Ovary (tissue), 9 donors: ENCODE results near the gene OTOP3. TPM values are rescaled to one million over a fixed set of nuclear protein-coding genes. Genes with fewer than 3 reads are reported as not detected.

Source experiments
- DNase-seq, 5 donors: peaks; one replicate each; pipeline ENCODE4 v3.0.0-alpha.2; 2019 to 2020
- H3K27ac ChIP-seq, 2 donors: fragments of 200-600 bp; one replicate each; pipeline versions ENCODE4 v1.5.1 to v1.8.0; 2019 to 2022
- H3K27me3 ChIP-seq: fragments of 200-600 bp; one replicate; pipeline ENCODE4 v1.8.0; 2022
- H3K36me3 ChIP-seq: fragments of 200-600 bp; sonication (generic); one replicate; pipeline ENCODE4 v1.5.1; 2019
- H3K4me1 ChIP-seq: one replicate; pipeline ENCODE4 v1.8.1; 2013; ENCODE audit warnings: mild to moderate bottlenecking, moderate library complexity; ENCODE audit not compliant: insufficient read depth
- H3K4me3 ChIP-seq: fragments of 200-600 bp; sonication (generic); one replicate; pipeline ENCODE4 v1.5.1; 2017
- H3K9me3 ChIP-seq, 2 donors: fragments of 200-600 bp in 1 of 2; sonication (generic) in 1 of 2; one replicate each; pipeline versions ENCODE4 v1.5.1 to v1.8.1; 2013 to 2019; ENCODE audit warnings: mild to moderate bottlenecking in 1 of 2, moderate library complexity in 1 of 2
- CTCF ChIP-seq, 3 donors: fragments of 450-650 bp in 2 of 3; fragments of 200-600 bp in 1 of 3; IDR thresholded peaks; one replicate each; pipeline versions ENCODE4 v1.5.1 to v1.8.0; 2016 to 2022; ENCODE audit warnings: antibody characterized with exemption in 3 of 3, mild to moderate bottlenecking in 1 of 3
- EP300 ChIP-seq: sonication (generic); formaldehyde crosslinking; IDR thresholded peaks from one replicate; pipeline ENCODE4 v1.6.1; 2017; ENCODE audit warnings: antibody characterized with exemption
- POLR2A ChIP-seq: fragments of 450-650 bp; IDR thresholded peaks from one replicate; pipeline ENCODE4 v1.6.1; 2017; ENCODE audit warnings: antibody characterized with exemption, mild to moderate bottlenecking, moderate library complexity
- WGBS, 3 donors: extraction: QIAGEN DNeasy Blood & Tissue Kit in 1 of 3; methylation state at CpG; one replicate each; pipeline versions ENCODE4 v1.1.5 to v1.1.7; 2013 to 2017; 5-methylcytosine and 5-hydroxymethylcytosine counted together
- intact Hi-C, 4 donors: fragments of 100-400 bp; cut with DNase I; formaldehyde crosslinking; loops; one replicate each; pipeline versions ENCODE4 v1.11.0 to v1.15.1; 2022 to 2023
- polyA plus RNA-seq, 2 donors: library from polyadenylated mRNA; stranded (reverse); fragments of 200-250 nt in 1 of 2; fragments of 350-450 nt in 1 of 2; fragmentation: Illumina TruSeq in 1 of 2; extraction: RNeasy Lipid Tissue Mini Kit (QIAGEN cat#74804) in 1 of 2; gene quantifications; one replicate each; pipeline ENCODE4 v1.2.3, GENCODE V29; 2013 to 2014
- total RNA-seq, 7 donors: library from RNA; depleted of rRNA in 2 of 7; stranded (reverse); fragments of >200 nt in 2 of 7; fragmentation: NEBNext Ultra II Directional in 3 of 7; extraction: Animal tissue kit (Norgen Biotek cat#: 25700) in 3 of 7; gene quantifications; one replicate each; pipeline versions ENCODE4 v1.1.0 to v1.2.4, GENCODE V29; 2016 to 2023
- donor health status: DM: no; HTN: no; CAD: no; lungs with moderate emphysema.
- donor health status: DM: no; HTN: no; CAD: no.
- donor health status: Bipolar disorder and iron deficiency.
- donor health status: DM: yes; HTN: yes; CAD: no.
- donor health status: DM: no; HTN: no; CAD: no.
- donor health status: DM: yes; HTN: yes; CAD: no.

The OTOP3 gene
- total and polyA plus RNA-seq, 9 donors = not detected

GRCh38 chr17:74921026-74921681, 14.5 kb upstream of the OTOP3 start:
- TF ChIP-seq POLR2A (no peak), EP300 (no peak), CTCF (IDR thresholded peaks at IDR 0.05) (no peak)
- H3K27me3 ChIP-seq = peaks cover 4% of the 10 kb centered on the region
- H3K36me3 ChIP-seq = no peaks in the 10 kb centered on the region
- H3K4me3 ChIP-seq = no peak overlapping the region
- peaks cover 6% of the 10 kb centered on the region for H3K4me1 ChIP-seq
- no peaks in the 10 kb centered on the region for H3K9me3 ChIP-seq
- WGBS, 3 donors = 27 to 36% (median 33%) methylated on average over 18 to 19 of the region's 19 CpGs
- intact Hi-C loops = no loop called here
- peak in 3 of 5 donors; percentile 46 to 70 (median 59) for DNase-seq
- no peak overlapping the region for H3K27ac ChIP-seq

GRCh38 chr17:74921769-74922168, 13.9 kb upstream of the OTOP3 start:
- no peaks in the 10 kb centered on the region for H3K36me3 ChIP-seq
- no peak for DNase-seq
- H3K9me3 ChIP-seq = no peaks in the 10 kb centered on the region
- H3K4me3 ChIP-seq = no peak overlapping the region
- intact Hi-C loops = no loop called here
- H3K4me1 ChIP-seq = peaks cover 6% of the 10 kb centered on the region
- peaks cover 4% of the 10 kb centered on the region for H3K27me3 ChIP-seq
- 91 to 100% (median 96%) methylated on average over 1 to 2 of the region's 2 CpGs for WGBS, 3 donors
- TF ChIP-seq EP300 (no peak), POLR2A (no peak)
- no peak overlapping the region for H3K27ac ChIP-seq

GRCh38 chr17:74922172-74922571, 13.5 kb upstream of the OTOP3 start:
- no peak for DNase-seq
- intact Hi-C loops = no loop called here
- H3K4me1 ChIP-seq = peaks cover 6% of the 10 kb centered on the region
- TF ChIP-seq CTCF (IDR thresholded peaks at IDR 0.05) (no peak), POLR2A (no peak), EP300 (no peak)
- WGBS, 3 donors = 54 to 64% (median 55%) methylated on average over 6 of the region's 6 CpGs
- no peaks in the 10 kb centered on the region for H3K36me3 ChIP-seq
- H3K9me3 ChIP-seq = no peaks in the 10 kb centered on the region
- no peak overlapping the region for H3K4me3 ChIP-seq
- H3K27ac ChIP-seq = no peak overlapping the region
- peaks cover 4% of the 10 kb centered on the region for H3K27me3 ChIP-seq

- intact Hi-C loops = no loop called here
- TF ChIP-seq POLR2A (no peak), EP300 (no peak), CTCF (IDR thresholded peaks at IDR 0.05) (no peak)
- peaks cover 4% of the 10 kb centered on the region for H3K27me3 ChIP-seq
- peak in 3 of 5 donors; percentile 25 to 52 (median 26) for DNase-seq
- WGBS, 3 donors = 4 to 6% (median 5%) methylated on average over 43 to 57 of the region's 57 CpGs
- H3K36me3 ChIP-seq = no peaks in the 10 kb centered on the region
- H3K4me1 ChIP-seq = peaks cover 6% of the 10 kb centered on the region
- peak within 1 kb of the TSS; percentile 31 for H3K4me3 ChIP-seq
- H3K27ac ChIP-seq = peak within 1 kb of the TSS in 1 of 2 donors; percentile 38
- H3K9me3 ChIP-seq = no peaks in the 10 kb centered on the region
Observed at GRCh38 chr17:74922694-74923537, 12.8 kb upstream of the OTOP3 start, which contains the start of gene USH1G. Gene USH1G, minus strand, starts transcription at chr17:74923255. Its CDS starts 182 bp downstream, at chr17:74923073.
